ENCODE measurements around the gene PPME1. TPM values are rescaled to one million over a fixed set of nuclear protein-coding genes. Genes with fewer than 3 reads are reported as not detected.

The PPME1 gene
- total RNA-seq, 1 donor from 2014 or later = 401 TPM

DNA sequence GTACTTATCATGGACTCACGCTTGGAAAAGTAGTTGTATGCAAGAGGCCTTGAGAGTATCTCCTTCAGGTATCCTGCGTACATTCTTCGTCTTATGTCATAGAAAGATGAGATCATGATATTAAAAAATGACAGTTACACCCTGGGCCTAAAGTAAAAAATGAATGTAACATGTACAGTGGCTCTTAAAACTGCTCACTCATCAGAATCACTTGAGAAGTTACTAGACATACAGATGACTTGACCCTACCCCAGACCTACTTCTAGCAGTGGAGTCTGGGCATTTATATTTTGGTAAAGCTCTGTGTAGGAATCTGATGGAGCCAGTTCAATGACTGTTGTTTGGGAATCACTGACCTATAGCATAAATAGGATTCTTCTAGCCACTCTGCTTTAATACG lies 54.5 kb downstream of the PPME1 start:
- no peaks in the 10 kb centered on the region for H3K27me3 ChIP-seq (ENCODE audit: insufficient read depth, low read length)
- no peak overlapping the region for H3K9ac ChIP-seq (ENCODE audit: low read length)
- no peak overlapping the region for H3K4me3 ChIP-seq (ENCODE audit: insufficient read depth, low read depth, low read length)
- Mint-ChIP-seq H3K4me1 (ENCODE audit: low read depth, unreplicated experiment) (peaks cover 4% of the 10 kb centered on the region), H3K36me3 (ENCODE audit: low read depth, unreplicated experiment) (peaks cover 12% of the 10 kb centered on the region), H3K9me3 (ENCODE audit: unreplicated experiment) (no peaks in the 10 kb centered on the region), H3K27ac (ENCODE audit: unreplicated experiment) (no peak overlapping the region), H3K4me3 (ENCODE audit: unreplicated experiment) (no peak overlapping the region), H3K27me3 (ENCODE audit: low read depth, unreplicated experiment) (no peaks in the 10 kb centered on the region)
- H4K20me1 ChIP-seq (ENCODE audit: insufficient read depth, low read length) = no peaks in the 10 kb centered on the region
- no peak overlapping the region for H3K27ac ChIP-seq (ENCODE audit: low read depth, low read length)
- no peak overlapping the region for H3K4me2 ChIP-seq (ENCODE audit: low read length)
- no peak for FAIRE-seq
- H2AFZ ChIP-seq (ENCODE audit: low read depth, low read length) = no peak overlapping the region
- TF ChIP-seq, protein P1, sequence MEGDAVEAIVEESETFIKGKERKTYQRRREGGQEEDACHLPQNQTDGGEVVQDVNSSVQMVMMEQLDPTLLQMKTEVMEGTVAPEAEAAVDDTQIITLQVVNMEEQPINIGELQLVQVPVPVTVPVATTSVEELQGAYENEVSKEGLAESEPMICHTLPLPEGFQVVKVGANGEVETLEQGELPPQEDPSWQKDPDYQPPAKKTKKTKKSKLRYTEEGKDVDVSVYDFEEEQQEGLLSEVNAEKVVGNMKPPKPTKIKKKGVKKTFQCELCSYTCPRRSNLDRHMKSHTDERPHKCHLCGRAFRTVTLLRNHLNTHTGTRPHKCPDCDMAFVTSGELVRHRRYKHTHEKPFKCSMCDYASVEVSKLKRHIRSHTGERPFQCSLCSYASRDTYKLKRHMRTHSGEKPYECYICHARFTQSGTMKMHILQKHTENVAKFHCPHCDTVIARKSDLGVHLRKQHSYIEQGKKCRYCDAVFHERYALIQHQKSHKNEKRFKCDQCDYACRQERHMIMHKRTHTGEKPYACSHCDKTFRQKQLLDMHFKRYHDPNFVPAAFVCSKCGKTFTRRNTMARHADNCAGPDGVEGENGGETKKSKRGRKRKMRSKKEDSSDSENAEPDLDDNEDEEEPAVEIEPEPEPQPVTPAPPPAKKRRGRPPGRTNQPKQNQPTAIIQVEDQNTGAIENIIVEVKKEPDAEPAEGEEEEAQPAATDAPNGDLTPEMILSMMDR (IDR thresholded peaks at IDR 0.05; ENCODE audit: insufficient read depth, low read depth, low read length) = no peak
- no peak for TF ChIP-seq EZH2 (IDR thresholded peaks at IDR 0.05; ENCODE audit: insufficient read depth, low read length)
- no peaks in the 10 kb centered on the region for H3K9me3 ChIP-seq (ENCODE audit: insufficient read depth, low read depth, low read length)
- peaks cover 10% of the 10 kb centered on the region for H3K36me3 ChIP-seq (ENCODE audit: insufficient read depth, low read length)
- DNase-seq (ENCODE audit: low read depth) = no peak
- no peaks in the 10 kb centered on the region for H3K79me2 ChIP-seq (ENCODE audit: insufficient read depth, low read length)
- no peaks in the 10 kb centered on the region for H3K4me1 ChIP-seq (ENCODE audit: insufficient read depth, low read length)

GRCh38 chr11:74226907-74227306 lies 55.8 kb downstream of the PPME1 start:
- Histone ChIP-seq H3K9ac (ENCODE audit: low read length) (no peak overlapping the region), H3K36me3 (ENCODE audit: insufficient read depth, low read length) (peaks cover 17% of the 10 kb centered on the region), H3K4me1 (ENCODE audit: insufficient read depth, low read length) (no peaks in the 10 kb centered on the region), H3K27me3 (ENCODE audit: insufficient read depth, low read length) (no peaks in the 10 kb centered on the region), H3K79me2 (ENCODE audit: insufficient read depth, low read length) (no peaks in the 10 kb centered on the region), H3K4me3 (ENCODE audit: insufficient read depth, low read depth, low read length) (no peak overlapping the region), H3K27ac (ENCODE audit: low read depth, low read length) (no peak overlapping the region), H2AFZ (ENCODE audit: low read depth, low read length) (no peak overlapping the region), H3K4me2 (ENCODE audit: low read length) (no peak overlapping the region), H4K20me1 (ENCODE audit: insufficient read depth, low read length) (no peaks in the 10 kb centered on the region), H3K9me3 (ENCODE audit: insufficient read depth, low read depth, low read length) (no peaks in the 10 kb centered on the region)
- peaks cover 13% of the 10 kb centered on the region for H3K36me3 Mint-ChIP-seq (ENCODE audit: low read depth, unreplicated experiment)
- H3K4me1 Mint-ChIP-seq (ENCODE audit: low read depth, unreplicated experiment) = peaks cover 4% of the 10 kb centered on the region
- DNase-seq (ENCODE audit: low read depth) (no peak), FAIRE-seq (no peak)
- H3K4me3 Mint-ChIP-seq (ENCODE audit: unreplicated experiment) = no peak overlapping the region
- H3K27ac Mint-ChIP-seq (ENCODE audit: unreplicated experiment) = no peak overlapping the region
- no peaks in the 10 kb centered on the region for H3K27me3 Mint-ChIP-seq (ENCODE audit: low read depth, unreplicated experiment)
- no peak for TF ChIP-seq EZH2 (IDR thresholded peaks at IDR 0.05; ENCODE audit: insufficient read depth, low read length)
- TF ChIP-seq, protein P1 (IDR thresholded peaks at IDR 0.05; ENCODE audit: insufficient read depth, low read depth, low read length) = no peak
- H3K9me3 Mint-ChIP-seq (ENCODE audit: unreplicated experiment) = no peaks in the 10 kb centered on the region

GRCh38 chr11:74232311-74232950 lies 61.3 kb downstream of the PPME1 start:
- Histone ChIP-seq H3K79me2 (ENCODE audit: insufficient read depth, low read length) (no peaks in the 10 kb centered on the region), H3K4me1 (ENCODE audit: insufficient read depth, low read length) (no peaks in the 10 kb centered on the region), H3K27ac (ENCODE audit: low read depth, low read length) (no peak overlapping the region), H3K9ac (ENCODE audit: low read length) (no peak overlapping the region), H2AFZ (ENCODE audit: low read depth, low read length) (no peak overlapping the region), H3K4me2 (ENCODE audit: low read length) (no peak overlapping the region), H3K9me3 (ENCODE audit: insufficient read depth, low read depth, low read length) (no peaks in the 10 kb centered on the region), H3K27me3 (ENCODE audit: insufficient read depth, low read length) (no peaks in the 10 kb centered on the region), H4K20me1 (ENCODE audit: insufficient read depth, low read length) (no peaks in the 10 kb centered on the region), H3K36me3 (ENCODE audit: insufficient read depth, low read length) (peaks cover 18% of the 10 kb centered on the region), H3K4me3 (ENCODE audit: insufficient read depth, low read depth, low read length) (no peak overlapping the region)
- H3K27ac Mint-ChIP-seq (ENCODE audit: unreplicated experiment) = no peak overlapping the region
- no peaks in the 10 kb centered on the region for H3K9me3 Mint-ChIP-seq (ENCODE audit: unreplicated experiment)
- DNase-seq (ENCODE audit: low read depth) = no peak
- TF ChIP-seq, protein P1 (IDR thresholded peaks at IDR 0.05; ENCODE audit: insufficient read depth, low read depth, low read length) = no peak
- no peak for TF ChIP-seq EZH2 (IDR thresholded peaks at IDR 0.05; ENCODE audit: insufficient read depth, low read length)
- H3K4me3 Mint-ChIP-seq (ENCODE audit: unreplicated experiment) = no peak overlapping the region
- H3K36me3 Mint-ChIP-seq (ENCODE audit: low read depth, unreplicated experiment) = peaks cover 14% of the 10 kb centered on the region
- no peak for FAIRE-seq
- H3K4me1 Mint-ChIP-seq (ENCODE audit: low read depth, unreplicated experiment) = peaks cover 2% of the 10 kb centered on the region
- no peaks in the 10 kb centered on the region for H3K27me3 Mint-ChIP-seq (ENCODE audit: low read depth, unreplicated experiment)

Measured in astrocyte (in vitro differentiated cells and primary cell).